Globus pallidus (tissue), 1 donor: ENCODE measurements around the gene NEK5.

ENCODE experiments used
- DNase-seq: peaks from one replicate; pipeline ENCODE4 v3.0.0-alpha.2; 2015; ENCODE audit warnings: low spot score

The NEK5 gene

DNA sequence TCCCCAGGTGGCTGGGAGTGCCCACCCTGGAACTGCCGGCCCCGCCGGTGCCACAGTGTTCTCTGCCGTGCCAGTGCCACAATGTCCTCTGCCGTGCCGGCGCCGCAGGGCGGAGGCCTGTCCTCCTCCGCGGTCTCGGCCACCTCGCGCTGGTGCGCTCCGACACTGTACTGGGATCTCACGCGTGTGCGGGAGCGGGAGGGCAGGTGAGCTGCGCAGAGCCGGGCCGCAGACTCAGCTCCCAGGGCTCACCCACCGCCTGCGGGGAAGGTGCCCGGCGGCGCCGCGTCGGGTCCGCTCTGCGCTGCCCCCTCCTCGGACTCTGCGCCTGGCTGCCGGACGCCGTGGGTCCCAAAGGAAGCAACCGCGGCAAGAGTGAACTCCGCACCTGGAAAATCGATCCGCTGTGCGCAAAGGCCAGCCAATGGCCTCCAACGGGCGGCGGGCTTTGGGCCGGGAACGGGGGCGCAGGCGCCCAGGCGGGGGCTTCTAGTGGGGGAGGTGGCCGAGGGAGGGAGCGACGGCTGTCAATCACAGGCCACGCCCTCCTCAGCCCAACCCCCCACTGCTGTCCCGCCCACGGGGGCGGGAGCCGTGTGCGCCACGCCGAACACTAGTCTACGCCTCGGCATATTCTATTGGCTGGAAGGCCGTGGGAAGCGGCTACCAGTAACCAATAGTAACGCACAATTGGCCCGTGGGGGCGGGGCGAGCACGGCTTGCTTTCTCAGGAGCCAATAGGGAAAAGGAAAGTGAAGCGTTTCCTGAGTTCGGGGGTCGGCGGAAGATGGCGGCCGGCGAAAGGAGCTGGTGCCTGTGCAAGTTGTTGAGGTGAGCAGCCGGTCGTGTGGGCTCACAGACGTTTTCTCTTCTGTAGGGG lies 117.0 kb downstream of the NEK5 start, which contains the start of gene ALG11:
ALG11 (plus strand) TSS at position 767 of the 880 bp plus-strand sequence; CDS start at position 788, 21 bp downstream.
- DNase-seq: peak; percentile 98

DNA sequence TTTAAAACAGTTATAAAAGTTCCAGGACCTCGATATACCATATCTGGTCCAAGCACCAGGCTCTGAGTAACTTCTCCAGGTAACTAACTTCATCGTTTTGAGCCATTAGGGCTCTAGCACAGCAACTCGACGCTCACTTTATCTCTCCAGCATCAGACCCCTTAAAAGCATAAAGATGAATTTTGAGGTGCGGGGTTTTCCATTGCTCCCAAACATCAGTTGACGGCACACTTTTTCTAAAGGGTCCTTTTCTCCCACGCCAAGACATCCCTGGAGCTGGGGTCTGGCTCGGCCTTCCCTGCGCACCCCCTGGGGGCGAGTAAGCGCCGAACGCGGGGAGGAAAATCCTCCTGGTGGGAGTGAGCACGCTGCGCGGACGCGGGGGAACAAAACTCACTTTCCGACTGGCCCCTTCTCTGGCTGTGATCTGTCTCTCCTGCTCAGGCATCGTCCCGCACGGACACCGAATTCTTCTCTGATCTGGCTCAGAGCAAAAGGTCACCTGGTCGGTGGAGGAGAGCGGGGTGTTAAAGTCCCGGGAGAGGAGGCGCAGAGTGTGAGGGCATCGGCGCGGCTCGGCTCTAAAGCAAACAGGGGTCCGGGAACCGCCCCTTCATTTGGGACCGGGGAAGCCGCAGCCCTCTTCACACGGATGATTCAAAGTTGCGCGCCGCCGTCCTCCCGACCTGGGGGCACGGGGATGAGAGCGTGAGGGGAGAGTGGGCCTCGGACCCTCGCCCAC lies 117.8 kb downstream of the NEK5 start, which contains the start of gene ATP7B:
ATP7B (minus strand) TSS at position 561 of the 742 bp plus-strand sequence; CDS start at position 448, 113 bp downstream.
- no peak for DNase-seq

DNA sequence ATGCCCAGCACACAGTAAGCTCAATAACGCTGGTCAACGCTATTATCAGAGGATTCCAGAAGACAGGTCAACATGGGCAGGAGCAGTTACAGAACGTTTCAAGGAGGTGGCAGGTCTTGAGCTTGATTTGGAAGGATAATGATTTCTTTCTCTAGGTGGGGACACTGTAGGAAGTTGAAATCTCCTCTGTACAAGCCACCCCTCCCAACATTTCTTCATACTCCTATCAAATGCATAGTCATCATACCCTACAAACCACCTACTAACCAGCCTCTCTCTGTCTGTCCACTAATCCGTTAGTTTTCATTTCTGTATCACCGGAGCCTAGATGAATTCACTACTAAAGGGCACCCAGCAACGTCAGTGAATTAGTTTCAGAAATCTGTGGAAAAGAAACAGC lies 118.9 kb downstream of the NEK5 start:
- no peak for DNase-seq

DNA sequence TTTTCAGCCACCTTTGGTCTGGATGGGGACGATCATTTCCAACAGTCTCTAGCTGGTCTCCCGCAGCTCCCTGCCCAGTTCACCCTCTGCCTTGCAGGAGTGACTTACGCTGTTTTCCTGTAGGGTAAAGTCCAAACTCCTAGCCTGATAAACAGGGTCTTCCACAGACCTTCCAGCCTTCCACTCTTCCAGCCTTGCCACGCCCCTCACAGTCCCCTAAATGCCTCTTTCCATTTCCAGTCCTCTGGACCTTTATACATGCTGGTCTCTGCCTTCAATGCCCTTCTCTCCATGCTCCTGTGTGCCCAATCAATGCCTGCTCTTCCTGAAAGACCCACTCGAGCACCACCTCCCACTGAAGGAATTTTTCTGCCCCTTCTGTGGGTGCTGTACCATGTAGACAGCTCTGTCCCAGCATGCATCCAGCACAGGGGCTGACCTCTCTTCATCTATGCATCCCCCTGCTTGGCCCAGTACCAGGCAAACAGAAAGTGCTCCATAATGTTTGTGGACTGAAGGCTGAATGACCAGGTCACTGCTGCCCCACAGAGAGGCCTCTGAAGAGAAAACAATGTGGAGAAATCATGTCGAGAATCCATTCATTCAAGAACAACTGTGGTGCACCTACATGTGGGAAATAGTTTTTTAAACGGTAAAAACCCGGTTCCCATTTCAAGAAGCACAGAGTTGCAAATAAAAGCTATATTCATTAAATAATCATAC lies 122.2 kb downstream of the NEK5 start:
- no peak for DNase-seq

DNA sequence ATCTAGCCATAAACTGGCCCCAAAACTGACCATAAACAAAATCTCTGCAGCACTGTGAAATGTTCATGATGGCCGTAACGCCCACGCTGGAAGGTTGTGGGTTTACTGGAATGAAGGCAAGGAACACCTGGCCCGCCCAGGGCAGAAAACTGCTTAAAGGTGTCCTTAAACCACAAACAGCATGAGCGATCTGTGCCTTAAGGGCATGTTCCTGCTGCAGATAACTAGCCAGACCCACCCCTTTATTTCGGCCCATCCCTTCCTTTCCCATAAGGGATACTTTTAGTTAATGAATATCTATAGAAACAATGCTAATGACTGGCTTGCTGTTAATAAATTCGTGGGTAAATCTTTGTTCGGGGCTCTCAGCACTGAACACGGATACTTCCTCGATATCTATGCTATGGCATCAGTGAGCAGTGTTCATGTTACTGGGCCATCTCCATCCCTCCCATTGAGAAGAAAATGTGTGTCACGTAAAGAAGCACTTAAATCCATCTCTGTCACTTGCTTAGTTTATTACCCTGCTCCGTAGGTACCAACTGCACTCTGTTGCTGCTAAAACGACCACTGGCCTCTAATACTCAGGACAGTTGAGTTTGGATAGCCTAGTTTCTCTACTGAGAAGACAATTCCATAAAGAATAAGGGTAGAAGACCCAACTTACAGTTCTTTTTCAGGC lies 122.9 kb downstream of the NEK5 start:
- DNase-seq: no peak

DNA sequence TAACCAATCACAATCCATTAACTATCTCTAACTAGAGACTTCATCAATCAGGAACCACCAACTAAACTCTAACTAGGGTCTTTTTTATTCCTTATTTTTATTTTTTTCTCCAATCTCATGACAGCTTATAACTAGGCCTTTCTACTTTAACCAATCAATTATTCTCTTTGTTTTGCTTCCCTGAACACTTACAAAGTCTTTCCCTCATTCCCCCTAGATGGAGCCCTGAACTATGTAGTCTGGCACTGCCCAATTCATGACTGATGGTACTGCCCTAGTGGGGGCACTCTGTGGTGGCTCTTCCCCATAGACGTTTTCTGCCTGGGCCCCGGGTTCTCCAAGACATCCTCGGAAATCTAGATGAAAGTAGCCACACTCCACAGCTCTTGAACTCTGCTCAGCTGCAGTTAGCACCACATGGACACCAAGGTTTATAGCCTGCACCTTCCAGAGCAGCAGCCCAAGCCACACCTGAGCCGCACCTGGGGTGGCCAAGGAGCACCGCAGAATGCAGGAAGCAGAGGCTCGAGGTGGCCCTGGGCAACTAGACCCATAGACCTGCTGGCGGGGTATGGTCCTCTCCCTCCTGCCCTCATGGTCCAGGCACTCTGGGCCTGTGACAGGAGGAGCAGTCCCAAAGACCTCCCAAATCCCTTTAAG lies 124.2 kb downstream of the NEK5 start:
- DNase-seq: peak; percentile 50

DNA sequence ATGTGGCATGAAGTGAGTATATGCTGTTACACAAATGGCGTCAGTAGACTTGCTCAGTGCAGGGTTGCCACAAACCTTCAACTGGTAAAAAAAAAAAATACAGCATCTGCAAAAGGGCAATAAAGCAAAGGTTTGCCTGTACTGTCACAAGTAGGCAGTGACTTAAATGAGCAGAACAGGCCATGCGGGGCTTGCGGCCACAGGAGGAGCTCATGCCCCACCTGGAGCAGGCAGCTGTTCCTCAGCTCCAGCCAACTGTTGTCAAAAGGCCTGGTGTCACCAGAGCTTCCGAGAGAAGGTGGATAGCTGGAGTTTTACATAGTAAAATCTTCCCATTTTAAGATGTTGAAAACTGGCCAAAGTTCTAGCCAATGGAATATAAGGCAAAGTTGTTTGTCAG lies 125.3 kb downstream of the NEK5 start:
- no peak for DNase-seq

DNA sequence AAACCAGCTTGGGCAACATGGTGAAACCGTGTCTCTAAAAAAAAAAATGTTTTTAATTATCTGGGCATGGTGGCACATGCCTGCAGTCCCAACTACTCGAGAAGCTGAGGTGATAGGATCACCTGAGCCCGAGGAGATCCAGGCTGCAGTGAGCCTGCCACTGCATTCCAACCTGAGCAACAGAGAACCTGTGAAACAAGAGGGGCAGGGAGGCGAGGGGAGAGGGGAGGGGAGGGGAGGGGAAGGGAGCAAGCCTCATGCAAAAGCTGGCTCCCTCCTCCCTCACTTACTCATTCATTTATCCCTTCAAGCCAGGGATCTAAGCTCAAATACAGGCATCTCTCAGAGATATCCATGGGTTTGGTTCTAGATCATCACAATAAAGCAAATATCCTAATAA lies 126.5 kb downstream of the NEK5 start:
- DNase-seq: no peak

DNA sequence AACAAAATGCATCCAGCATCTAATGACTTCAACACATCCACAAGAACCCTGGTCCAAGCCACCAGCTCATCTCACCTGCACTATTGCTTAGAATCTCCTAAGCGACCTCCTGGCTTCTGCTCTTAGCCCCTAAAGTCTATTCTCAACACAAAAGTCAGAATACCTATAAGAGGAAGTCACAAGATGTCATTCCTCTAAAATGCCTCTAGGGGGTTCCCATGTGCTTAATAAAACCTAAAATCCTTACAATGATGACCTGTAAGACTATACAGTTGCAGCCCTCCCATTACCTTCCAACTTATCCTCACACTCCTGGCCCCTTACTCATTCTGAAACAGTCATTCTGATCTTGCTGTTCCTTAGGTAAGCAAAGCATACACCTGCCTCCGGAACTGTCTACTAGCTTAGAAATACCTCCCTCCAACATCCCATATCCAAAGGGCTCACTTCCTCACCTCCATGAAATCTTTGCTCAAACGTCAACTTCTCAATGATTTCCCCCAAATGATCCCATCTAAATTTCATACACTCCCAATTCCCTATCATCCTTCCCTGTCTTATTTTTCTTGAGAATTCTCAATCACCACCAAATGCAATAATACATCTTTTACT lies 127.6 kb downstream of the NEK5 start:
- peak; percentile 33 for DNase-seq

DNA sequence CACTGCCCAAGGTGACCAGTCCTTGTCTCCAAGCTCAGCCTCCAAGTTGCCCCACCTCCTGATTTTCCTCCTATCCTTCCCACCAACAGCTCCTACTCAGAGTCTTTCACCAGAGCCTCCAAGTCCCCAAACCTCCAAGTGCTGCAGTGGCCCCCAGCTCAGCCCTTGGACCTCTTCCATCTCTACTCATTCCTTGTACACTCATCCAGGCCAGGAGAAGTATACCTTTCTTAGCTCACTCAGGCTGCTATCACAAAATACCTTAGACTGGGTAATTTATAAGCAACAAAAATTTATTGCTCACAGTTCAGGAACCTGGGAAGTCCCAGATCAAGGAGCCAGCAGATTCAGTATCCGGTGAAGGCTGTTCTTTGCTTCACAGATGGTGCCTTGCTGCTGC lies 129.0 kb downstream of the NEK5 start:
- no peak for DNase-seq

DNA sequence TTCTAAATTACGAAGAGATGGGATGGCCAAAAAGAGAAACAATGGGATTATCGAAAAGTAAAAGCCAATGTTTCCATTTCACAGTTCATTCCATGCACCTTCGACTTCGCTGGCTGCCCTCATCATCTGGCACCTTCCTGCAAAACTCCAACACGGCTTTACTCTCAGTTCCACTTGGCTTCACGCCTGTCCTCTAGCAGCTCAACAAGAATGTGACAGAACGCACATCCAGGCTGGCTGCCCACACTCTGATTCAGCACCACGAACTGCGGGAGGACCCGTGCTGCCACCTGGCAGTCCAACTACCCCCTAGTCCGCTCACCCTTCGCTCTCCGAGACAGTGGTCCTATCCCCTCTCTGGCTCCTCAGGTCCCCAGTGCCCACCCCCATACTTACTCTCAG lies 129.4 kb downstream of the NEK5 start:
- DNase-seq: no peak

DNA sequence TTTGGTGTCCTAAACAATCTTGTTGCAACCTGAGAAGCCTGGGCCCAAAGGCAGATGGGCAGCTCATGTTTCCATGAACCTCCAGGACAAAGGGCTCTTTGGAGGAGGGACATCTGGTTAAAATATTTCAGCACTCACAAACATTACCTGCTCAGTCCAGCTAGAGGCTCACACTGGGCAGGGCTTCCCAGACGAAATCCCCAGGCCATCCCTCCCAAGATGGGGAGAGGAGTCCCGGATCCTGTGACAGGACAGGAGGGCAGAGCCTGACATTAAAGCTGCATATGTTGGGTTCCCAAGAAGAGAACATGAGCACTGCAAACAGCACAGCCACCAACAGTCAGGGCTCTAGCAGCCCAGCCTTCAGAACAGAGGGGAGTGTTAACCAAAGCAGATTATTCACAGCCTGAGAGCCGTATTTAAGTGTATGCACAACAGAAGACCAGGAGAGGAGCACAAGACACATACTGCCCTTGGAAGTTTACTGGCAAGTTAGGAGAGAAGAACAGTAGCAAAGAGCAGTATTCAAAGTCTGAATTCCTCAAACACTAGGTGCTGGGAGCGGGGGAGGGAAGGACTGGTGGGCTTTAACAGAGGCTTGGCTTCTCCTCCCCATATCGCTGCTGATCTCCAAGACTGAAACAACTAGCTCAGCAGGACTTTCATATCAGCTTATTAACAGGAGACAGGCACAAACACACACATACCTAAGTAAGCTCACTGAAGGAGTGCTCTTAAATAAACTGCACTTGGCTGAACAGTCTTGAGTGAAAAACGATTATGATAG lies 130.0 kb downstream of the NEK5 start:
- no peak for DNase-seq

DNA sequence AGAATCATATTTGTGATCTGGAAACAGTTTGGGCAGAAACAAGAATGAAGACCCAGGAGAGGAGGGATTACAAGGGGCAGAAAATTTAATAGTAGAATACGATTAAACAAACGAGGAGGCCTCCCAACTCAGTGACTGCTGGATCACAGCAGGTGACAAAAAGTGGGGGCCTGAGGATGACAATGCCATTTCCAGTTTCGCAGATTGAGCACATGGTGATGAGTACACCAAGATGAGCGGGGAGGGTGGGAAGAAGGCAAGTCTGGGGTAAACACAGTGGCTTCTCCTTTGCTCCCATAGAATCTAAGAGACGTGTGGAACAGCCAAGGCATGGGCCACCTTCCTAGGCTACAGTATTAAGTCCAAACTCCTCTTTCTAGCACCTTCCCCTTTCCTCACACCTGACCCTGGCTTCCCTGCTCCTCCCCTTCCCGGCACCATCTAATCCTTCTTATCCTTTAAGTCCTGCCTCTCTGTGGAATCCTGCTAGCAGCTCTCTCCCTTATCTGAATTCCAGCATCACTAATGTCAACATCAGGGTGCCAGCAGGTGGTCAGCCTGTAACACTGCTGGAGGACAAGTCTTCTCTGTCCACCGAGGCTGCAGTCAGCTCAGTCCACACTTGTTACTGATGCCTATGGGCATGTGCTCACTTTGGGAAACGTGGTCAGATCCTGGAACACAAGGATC lies 131.1 kb downstream of the NEK5 start:
- no peak for DNase-seq

DNA sequence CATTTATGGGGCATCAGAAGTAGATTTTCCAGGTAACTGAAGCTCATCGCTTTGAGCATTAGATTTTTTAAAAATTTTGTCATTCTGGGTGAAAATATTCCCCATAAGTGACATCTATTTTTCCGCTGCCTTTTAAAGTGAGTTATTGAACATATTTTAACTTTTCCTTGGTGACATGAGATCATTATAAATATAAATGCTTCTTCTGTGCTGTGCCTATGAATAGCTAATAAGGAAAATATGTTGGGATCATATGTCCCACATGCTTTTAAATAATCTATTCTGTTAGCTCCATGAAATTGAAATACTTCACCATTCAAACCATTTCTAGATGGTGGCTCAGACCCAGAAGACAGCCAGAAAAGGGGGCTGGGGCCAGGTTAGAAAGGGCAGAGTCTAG lies 131.7 kb downstream of the NEK5 start:
- DNase-seq: no peak

DNA sequence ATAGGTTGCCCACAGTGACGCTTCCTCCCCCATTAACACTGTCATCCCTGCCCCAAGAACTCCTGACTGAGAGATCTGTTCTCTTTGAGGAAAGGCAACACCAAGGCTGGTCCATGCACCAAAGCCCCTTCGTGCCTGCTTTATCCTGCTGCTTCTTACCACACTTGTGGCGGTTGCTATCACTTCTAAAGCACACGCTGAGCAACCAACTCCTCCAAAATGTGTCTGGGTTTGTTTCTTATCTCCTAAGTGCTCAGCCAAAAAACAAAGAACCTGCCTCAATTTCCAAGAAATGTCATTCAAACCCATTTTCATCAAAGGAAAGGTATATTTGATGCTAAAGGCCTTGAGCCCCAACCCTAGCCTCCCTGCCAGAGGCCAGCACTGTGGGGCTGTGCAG lies 132.2 kb downstream of the NEK5 start:
- no peak for DNase-seq

DNA sequence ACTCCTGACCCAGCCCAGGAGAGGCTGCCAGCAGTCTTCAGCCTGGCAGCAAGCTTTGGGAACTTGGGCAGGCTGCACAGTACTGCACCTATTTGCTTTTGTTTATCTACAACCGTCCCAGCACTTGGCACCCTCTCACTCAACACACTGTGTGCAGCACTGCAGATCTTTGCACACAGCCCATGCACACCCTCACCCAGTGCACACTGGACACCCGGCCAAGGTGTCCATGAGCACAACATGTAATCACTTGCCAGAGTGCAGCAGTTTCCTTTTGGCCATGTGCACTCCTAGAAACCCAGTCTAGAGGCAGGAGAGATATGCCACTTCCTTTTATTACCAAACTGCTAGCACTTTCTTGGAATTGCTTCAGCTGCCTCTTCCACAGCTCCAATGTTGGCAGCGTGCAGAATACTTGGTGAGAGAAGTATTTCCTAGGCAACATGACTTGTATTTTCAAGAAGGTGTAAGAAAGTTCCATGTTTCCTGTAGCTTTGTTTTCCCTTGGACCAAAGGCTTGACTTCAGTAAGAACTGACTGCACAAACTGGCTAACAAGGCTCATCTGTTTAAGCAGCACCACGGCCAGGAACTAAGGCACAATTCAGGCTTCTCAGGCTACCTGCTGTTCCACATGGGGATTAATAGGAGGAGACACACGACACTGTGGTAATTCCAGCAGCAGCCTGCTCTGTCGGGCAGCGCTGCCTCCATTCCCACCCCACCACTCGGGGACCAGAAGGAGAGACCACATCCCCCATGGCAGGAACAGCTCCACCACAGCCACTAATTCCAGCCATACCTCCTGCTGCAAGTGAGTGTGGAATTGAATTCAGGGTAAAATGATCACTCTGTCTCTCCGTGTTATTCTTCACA lies 133.0 kb downstream of the NEK5 start:
- peak; percentile 24 for DNase-seq

DNA sequence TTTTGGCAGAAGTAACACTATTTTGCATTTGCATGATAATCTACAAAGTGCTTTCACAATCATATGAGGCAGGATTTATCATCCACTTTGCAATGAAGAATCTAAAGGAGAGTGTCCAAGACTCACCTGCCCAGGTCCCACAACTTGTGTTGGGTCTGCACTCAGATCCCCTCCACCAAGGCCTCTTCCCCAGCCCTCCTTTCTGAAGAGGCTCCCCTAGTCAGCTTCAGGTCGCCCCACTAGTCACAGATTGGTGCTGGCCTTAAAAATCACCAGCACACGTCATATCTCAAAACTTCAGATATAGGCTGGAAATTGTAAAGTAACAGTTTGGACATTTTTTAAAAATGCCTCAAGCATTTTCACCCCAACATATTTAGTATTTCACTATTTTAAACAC lies 135.2 kb downstream of the NEK5 start:
- DNase-seq: no peak

DNA sequence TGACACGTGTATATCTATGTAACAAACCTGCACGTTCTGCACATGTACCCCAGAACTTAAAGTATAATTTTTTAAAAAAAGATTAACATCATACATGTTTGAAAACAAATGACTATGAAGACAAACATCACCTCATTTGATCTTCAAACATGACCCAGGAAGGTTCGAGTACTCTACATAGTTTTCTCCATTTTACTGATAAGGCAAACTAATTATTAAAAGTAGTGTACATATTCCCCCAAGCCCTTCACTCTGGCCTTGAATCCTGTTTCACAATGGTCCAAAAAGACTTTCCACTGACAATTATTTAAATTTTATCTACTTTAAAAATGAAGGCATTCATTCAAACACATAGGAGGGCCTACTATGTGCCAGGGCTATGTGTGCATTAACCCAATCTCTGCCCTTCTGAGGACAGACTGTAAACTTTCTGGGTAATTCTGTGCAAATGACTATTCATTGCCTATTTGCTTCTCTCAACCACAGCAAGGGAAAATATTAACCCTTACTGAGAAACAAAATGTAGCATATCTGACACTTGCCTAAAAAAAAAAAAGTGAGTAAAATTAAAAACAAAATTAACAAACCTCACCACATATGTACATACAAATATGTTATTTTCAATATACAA lies 139.8 kb downstream of the NEK5 start:
- no peak for DNase-seq
